ENCODE results near the gene KRT86. TPM values are rescaled to one million over a fixed set of nuclear protein-coding genes. Genes with fewer than 3 reads are reported as not detected.

Gene KRT86
- total RNA-seq, 1 experiment from 2014 or later: 2.7 TPM

DNA sequence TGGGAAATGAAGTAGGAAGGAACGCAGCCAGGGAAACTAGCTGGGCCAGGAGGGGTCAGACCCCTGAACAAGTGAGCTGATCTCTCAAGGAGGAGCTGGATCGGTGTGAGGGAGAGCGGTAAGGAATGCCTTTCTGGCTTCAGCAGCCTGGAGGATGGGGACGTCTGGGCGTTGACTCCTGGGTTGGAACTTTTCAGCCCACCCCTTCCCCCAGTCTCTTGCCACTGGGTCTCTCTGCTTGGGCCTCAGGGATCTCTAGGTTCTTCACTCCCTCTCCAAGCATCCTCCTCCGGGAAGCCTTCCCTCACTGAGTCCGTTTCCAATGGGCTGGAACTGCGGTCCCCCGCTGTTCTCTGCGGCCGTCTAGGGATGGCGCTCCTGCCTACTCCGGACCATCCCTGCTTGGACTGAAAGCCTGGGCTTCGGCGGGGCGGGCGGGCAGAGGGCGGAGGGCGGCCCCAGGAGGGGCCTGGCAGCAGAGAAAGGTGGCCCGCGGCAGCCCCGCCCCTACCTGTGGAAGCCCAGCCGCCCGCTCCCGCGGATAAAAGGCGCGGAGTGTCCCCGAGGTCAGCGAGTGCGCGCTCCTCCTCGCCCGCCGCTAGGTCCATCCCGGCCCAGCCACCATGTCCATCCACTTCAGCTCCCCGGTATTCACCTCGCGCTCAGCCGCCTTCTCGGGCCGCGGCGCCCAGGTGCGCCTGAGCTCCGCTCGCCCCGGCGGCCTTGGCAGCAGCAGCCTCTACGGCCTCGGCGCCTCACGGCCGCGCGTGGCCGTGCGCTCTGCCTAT, 41.6 kb upstream of the KRT86 start, which contains the start of gene KRT7:
Gene KRT7 (plus strand): TSS at position 570 of the 788 bp plus-strand sequence. CDS start 54 bp downstream, at position 624.
- DNase-seq: peak; percentile 75 to 95
- Histone ChIP-seq H2AFZ (no peak within 1 kb of the TSS), H3K79me2 (ENCODE audit: low read depth) (peaks cover 65% of the 10 kb centered on the region), H3K27me3 (ENCODE audit: insufficient read depth, low read depth) (no peaks in the 10 kb centered on the region), H3K9me2 (ENCODE audit: insufficient read depth) (no peaks in the 10 kb centered on the region), H3K36me3 (ENCODE audit: low read depth) (peaks cover 37% of the 10 kb centered on the region), H3K9me3 (ENCODE audit: insufficient read depth, low read depth) (no peaks in the 10 kb centered on the region), H3K4me3 (peak within 1 kb of the TSS; percentile 96), H4K20me1 (ENCODE audit: insufficient read depth) (peaks cover 44% of the 10 kb centered on the region), H3F3A (ENCODE audit: insufficient read depth, low read depth) (peaks cover 81% of the 10 kb centered on the region), H3K4me1 (replicated peaks; ENCODE audit: insufficient read depth) (peaks cover 67% of the 10 kb centered on the region), H3K4me2 (peak within 1 kb of the TSS; percentile 99), H3K27ac (peak within 1 kb of the TSS; percentile 97)
- ChIA-PET POLR2A (ENCODE audit: unreplicated experiment) (interaction anchor here (0.5 to 3.2 kb wide), 16 partner anchors 8 to 815 kb away, joined by 3 to 34 read pairs (median 4); no protein-coding TSS in a partner anchor), CTCF (interaction anchor here (0.9 to 1.2 kb wide), 2 partner anchors 46 to 78 kb away, joined by 3 to 4 read pairs; no protein-coding TSS in a partner anchor)
- BruUV-seq (replicated peaks): no TSS peak
- TF ChIP-seq, protein P1, sequence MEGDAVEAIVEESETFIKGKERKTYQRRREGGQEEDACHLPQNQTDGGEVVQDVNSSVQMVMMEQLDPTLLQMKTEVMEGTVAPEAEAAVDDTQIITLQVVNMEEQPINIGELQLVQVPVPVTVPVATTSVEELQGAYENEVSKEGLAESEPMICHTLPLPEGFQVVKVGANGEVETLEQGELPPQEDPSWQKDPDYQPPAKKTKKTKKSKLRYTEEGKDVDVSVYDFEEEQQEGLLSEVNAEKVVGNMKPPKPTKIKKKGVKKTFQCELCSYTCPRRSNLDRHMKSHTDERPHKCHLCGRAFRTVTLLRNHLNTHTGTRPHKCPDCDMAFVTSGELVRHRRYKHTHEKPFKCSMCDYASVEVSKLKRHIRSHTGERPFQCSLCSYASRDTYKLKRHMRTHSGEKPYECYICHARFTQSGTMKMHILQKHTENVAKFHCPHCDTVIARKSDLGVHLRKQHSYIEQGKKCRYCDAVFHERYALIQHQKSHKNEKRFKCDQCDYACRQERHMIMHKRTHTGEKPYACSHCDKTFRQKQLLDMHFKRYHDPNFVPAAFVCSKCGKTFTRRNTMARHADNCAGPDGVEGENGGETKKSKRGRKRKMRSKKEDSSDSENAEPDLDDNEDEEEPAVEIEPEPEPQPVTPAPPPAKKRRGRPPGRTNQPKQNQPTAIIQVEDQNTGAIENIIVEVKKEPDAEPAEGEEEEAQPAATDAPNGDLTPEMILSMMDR (conservative IDR thresholded peaks at IDR 0.05): no peak; the same call in 1 of the 2 replicates
- TF ChIP-seq EZH2 (IDR thresholded peaks at IDR 0.05; ENCODE audit: low read depth): no peak
- intact Hi-C loops (cut with micrococcal nuclease; ENCODE audit: unreplicated experiment): loop anchor here (2.0 to 5.0 kb wide), 3 partner anchors 76 to 714 kb away; partner anchors contain the start of gene KRT18

DNA sequence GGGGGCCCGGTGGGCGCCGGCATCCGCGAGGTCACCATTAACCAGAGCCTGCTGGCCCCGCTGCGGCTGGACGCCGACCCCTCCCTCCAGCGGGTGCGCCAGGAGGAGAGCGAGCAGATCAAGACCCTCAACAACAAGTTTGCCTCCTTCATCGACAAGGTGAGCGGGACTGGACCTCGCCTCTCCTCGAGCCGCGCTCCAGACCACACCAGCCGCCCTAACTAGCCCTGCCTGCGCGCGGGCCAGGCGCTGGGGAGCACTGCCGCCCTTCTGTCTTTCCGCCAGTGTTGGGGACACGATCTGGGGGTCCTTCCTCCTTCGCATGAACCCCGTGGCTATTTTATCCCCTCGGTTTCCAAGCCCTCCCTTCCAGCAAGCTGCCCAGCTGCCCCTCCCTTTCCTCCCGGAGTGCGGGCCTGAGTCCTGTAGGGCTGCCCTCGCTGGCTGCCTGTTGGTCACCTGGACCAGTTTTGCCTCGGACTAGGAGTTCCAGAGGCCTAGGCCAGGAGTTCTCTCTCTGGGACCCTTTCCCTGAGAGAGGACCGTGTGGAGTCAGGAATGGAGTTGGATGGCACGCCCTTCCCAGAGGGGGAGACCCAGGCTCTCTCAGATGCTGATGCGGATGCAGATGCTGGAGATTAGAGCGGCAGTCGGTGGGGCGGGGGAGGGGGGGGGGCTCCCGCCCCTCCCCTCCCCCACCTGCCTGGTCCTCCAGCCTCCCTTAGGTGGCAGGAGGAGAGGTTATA, 40.8 kb upstream of the KRT86 start:
- peak overlapping the region; percentile 97 for H3K27ac ChIP-seq
- peaks cover 68% of the 10 kb centered on the region for H3K4me1 ChIP-seq (replicated peaks; ENCODE audit: insufficient read depth)
- H3K4me2 ChIP-seq: peak overlapping the region; percentile 99
- H3K36me3 ChIP-seq (ENCODE audit: low read depth): peaks cover 44% of the 10 kb centered on the region
- ChIA-PET CTCF (interaction anchor here (0.9 kb wide), 1 partner anchor 78 kb away, joined by 4 read pairs; no protein-coding TSS in a partner anchor), POLR2A (ENCODE audit: unreplicated experiment) (interaction anchor here (0.6 to 3.2 kb wide), 10 partner anchors 8 to 90 kb away, joined by 3 to 34 read pairs (median 4); no protein-coding TSS in a partner anchor)
- peaks cover 52% of the 10 kb centered on the region for H4K20me1 ChIP-seq (ENCODE audit: insufficient read depth)
- H3K9me3 ChIP-seq (ENCODE audit: insufficient read depth, low read depth): no peaks in the 10 kb centered on the region
- H2AFZ ChIP-seq: no peak overlapping the region
- peaks cover 83% of the 10 kb centered on the region for H3F3A ChIP-seq (ENCODE audit: insufficient read depth, low read depth)
- peak overlapping the region; percentile 96 for H3K4me3 ChIP-seq
- TF ChIP-seq EZH2 (IDR thresholded peaks at IDR 0.05; ENCODE audit: low read depth): no peak
- TF ChIP-seq, protein P1 (conservative IDR thresholded peaks at IDR 0.05): no peak
- H3K27me3 ChIP-seq (ENCODE audit: insufficient read depth, low read depth): no peaks in the 10 kb centered on the region
- intact Hi-C loops (cut with micrococcal nuclease; ENCODE audit: unreplicated experiment): loop anchor here (2.0 to 5.0 kb wide), 3 partner anchors 77 to 714 kb away; partner anchors contain the start of gene KRT18
- peaks cover 72% of the 10 kb centered on the region for H3K79me2 ChIP-seq (ENCODE audit: low read depth)
- H3K9me2 ChIP-seq (ENCODE audit: insufficient read depth): no peaks in the 10 kb centered on the region
- DNase-seq: peak in 1 of 2 experiments; percentile 35
- TSS peak; percentile 32 for BruUV-seq (replicated peaks)

Data from PC-9 (cell line).